Lower leg skin (tissue), 3 donors: ENCODE data around the gene PAQR7.

Experiments used
- POLR2A ChIP-seq, 2 donors: fragments of 450-650 bp; IDR thresholded peaks; one replicate each; pipeline ENCODE4 v1.6.1; 2016 to 2017; ENCODE audit warnings: antibody characterized with exemption in 2 of 2, mild to moderate bottlenecking in 1 of 2, moderate library complexity in 1 of 2
- TF ChIP-seq, protein P1 (sequence below), 3 donors: fragments of 450-650 bp; IDR thresholded peaks; one replicate each; pipeline ENCODE4 v1.5.1; 2016; ENCODE audit warnings: antibody characterized with exemption in 3 of 3, mild to moderate bottlenecking in 3 of 3, moderate library complexity in 2 of 3

DNA sequence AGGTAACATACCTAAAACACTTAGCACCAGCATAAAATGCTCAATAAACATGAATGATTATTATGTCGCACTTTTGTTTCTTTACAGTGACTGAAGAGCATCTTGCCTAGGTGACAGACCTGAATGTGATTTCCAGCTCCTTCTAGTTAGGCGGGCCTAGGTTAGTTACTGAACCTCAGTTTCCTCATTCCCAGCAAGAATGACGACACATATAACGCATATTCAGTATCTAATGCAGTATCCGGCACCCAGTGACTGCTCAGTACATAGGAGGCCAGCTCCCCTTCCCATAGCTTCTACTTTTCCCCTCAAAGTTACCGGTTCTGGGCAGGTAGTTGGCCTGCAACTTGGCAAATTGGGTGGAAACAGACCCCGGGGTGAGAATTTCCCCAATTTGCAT is 17.0 kb downstream of the PAQR7 start:
- TF ChIP-seq, protein P1, sequence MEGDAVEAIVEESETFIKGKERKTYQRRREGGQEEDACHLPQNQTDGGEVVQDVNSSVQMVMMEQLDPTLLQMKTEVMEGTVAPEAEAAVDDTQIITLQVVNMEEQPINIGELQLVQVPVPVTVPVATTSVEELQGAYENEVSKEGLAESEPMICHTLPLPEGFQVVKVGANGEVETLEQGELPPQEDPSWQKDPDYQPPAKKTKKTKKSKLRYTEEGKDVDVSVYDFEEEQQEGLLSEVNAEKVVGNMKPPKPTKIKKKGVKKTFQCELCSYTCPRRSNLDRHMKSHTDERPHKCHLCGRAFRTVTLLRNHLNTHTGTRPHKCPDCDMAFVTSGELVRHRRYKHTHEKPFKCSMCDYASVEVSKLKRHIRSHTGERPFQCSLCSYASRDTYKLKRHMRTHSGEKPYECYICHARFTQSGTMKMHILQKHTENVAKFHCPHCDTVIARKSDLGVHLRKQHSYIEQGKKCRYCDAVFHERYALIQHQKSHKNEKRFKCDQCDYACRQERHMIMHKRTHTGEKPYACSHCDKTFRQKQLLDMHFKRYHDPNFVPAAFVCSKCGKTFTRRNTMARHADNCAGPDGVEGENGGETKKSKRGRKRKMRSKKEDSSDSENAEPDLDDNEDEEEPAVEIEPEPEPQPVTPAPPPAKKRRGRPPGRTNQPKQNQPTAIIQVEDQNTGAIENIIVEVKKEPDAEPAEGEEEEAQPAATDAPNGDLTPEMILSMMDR (IDR thresholded peaks at IDR 0.05): no peak
- no peak for TF ChIP-seq POLR2A (IDR thresholded peaks at IDR 0.05)
